ENCODE results near the gene NTF3.

Gene NTF3

GRCh38 chr12:5533368-5533767 lies 101.5 kb downstream of the NTF3 start:
- H3K27ac ChIP-seq (ENCODE audit: extremely low read depth, low read depth, low read length) = no peak overlapping the region
- no peaks in the 10 kb centered on the region for H3K36me3 ChIP-seq (ENCODE audit: control insufficient read depth in 2 of 2, insufficient read depth in 1 of 2, low read length in 2 of 2)
- ChIA-PET POLR2A (no interaction called here), CTCF (no interaction called here)
- no peaks in the 10 kb centered on the region for H3K4me1 ChIP-seq (ENCODE audit: control insufficient read depth, insufficient read depth, low read length)
- no peaks in the 10 kb centered on the region for H3K9me3 ChIP-seq (ENCODE audit: control insufficient read depth, insufficient read depth, low read depth, low read length)
- TF ChIP-seq, protein P1, sequence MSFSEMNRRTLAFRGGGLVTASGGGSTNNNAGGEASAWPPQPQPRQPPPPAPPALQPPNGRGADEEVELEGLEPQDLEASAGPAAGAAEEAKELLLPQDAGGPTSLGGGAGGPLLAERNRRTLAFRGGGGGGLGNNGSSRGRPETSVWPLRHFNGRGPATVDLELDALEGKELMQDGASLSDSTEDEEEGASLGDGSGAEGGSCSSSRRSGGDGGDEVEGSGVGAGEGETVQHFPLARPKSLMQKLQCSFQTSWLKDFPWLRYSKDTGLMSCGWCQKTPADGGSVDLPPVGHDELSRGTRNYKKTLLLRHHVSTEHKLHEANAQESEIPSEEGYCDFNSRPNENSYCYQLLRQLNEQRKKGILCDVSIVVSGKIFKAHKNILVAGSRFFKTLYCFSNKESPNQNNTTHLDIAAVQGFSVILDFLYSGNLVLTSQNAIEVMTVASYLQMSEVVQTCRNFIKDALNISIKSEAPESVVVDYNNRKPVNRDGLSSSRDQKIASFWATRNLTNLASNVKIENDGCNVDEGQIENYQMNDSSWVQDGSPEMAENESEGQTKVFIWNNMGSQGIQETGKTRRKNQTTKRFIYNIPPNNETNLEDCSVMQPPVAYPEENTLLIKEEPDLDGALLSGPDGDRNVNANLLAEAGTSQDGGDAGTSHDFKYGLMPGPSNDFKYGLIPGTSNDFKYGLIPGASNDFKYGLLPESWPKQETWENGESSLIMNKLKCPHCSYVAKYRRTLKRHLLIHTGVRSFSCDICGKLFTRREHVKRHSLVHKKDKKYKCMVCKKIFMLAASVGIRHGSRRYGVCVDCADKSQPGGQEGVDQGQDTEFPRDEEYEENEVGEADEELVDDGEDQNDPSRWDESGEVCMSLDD (tag by site-specific recombination; IDR thresholded peaks at IDR 0.05) = no peak
- TF ChIP-seq ZNF311 (tag by site-specific recombination; IDR thresholded peaks at IDR 0.05; ENCODE audit: borderline replicate concordance) = no peak
- TF ChIP-seq, protein P2, sequence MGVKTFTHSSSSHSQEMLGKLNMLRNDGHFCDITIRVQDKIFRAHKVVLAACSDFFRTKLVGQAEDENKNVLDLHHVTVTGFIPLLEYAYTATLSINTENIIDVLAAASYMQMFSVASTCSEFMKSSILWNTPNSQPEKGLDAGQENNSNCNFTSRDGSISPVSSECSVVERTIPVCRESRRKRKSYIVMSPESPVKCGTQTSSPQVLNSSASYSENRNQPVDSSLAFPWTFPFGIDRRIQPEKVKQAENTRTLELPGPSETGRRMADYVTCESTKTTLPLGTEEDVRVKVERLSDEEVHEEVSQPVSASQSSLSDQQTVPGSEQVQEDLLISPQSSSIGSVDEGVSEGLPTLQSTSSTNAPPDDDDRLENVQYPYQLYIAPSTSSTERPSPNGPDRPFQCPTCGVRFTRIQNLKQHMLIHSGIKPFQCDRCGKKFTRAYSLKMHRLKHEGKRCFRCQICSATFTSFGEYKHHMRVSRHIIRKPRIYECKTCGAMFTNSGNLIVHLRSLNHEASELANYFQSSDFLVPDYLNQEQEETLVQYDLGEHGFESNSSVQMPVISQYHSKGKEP (tag by site-specific recombination; IDR thresholded peaks at IDR 0.05) = no peak
- no peak for TF ChIP-seq ZSCAN23 (tag by site-specific recombination; IDR thresholded peaks at IDR 0.05)
- TF ChIP-seq ZNF830 (tag by site-specific recombination; IDR thresholded peaks at IDR 0.05; ENCODE audit: low read depth) = no peak
- no peak for TF ChIP-seq PBX3 (CRISPR knock-in tag; IDR thresholded peaks at IDR 0.05)
- TF ChIP-seq ZNF132 (tag by site-specific recombination; IDR thresholded peaks at IDR 0.05; ENCODE audit: borderline replicate concordance) = no peak
- TF ChIP-seq ZNF324 (tag by site-specific recombination; IDR thresholded peaks at IDR 0.05) = no peak
- no peak for TF ChIP-seq TCF7L2 (IDR thresholded peaks at IDR 0.05; ENCODE audit: borderline replicate concordance, low read depth, low read length)
- TF ChIP-seq ZNF792 (tag by site-specific recombination; IDR thresholded peaks at IDR 0.05) = no peak
- TF ChIP-seq ZNF223 (tag by site-specific recombination; IDR thresholded peaks at IDR 0.05) = no peak
- TF ChIP-seq IKZF3 (tag by site-specific recombination; IDR thresholded peaks at IDR 0.05) = no peak
- no peak for TF ChIP-seq SP2 (tag by site-specific recombination; IDR thresholded peaks at IDR 0.05)
- no peak for TF ChIP-seq ZNF2 (tag by site-specific recombination; IDR thresholded peaks at IDR 0.05)
- TF ChIP-seq HOXD13 (CRISPR knock-in tag; IDR thresholded peaks at IDR 0.05; ENCODE audit: borderline replicate concordance) = no peak
- no peak for TF ChIP-seq ZBTB1 (tag by site-specific recombination; IDR thresholded peaks at IDR 0.05)
- no peak overlapping the region for H3K4me3 ChIP-seq (ENCODE audit: low read depth, low read length)

- Histone ChIP-seq H3K27ac (ENCODE audit: extremely low read depth, low read depth, low read length) (no peak overlapping the region), H3K9me3 (ENCODE audit: control insufficient read depth, insufficient read depth, low read depth, low read length) (no peaks in the 10 kb centered on the region), H3K4me3 (ENCODE audit: low read depth, low read length) (no peak overlapping the region), H3K36me3 (ENCODE audit: control insufficient read depth in 2 of 2, insufficient read depth in 1 of 2, low read length in 2 of 2) (no peaks in the 10 kb centered on the region), H3K4me1 (ENCODE audit: control insufficient read depth, insufficient read depth, low read length) (no peaks in the 10 kb centered on the region)
- POLR2A ChIA-PET = no interaction called here
- CTCF ChIA-PET = no interaction called here
- TF ChIP-seq TSHZ1 (tag by site-specific recombination; IDR thresholded peaks at IDR 0.05; ENCODE audit: borderline replicate concordance) (no peak), ZBTB21 (tag by site-specific recombination; IDR thresholded peaks at IDR 0.05) (no peak), ZNF16 (tag by site-specific recombination; IDR thresholded peaks at IDR 0.05; ENCODE audit: low read depth) (no peak), ZNF18 (tag by site-specific recombination; IDR thresholded peaks at IDR 0.05) (no peak), ZNF138 (tag by site-specific recombination; IDR thresholded peaks at IDR 0.05; ENCODE audit: borderline replicate concordance) (no peak), OSR2 (tag by site-specific recombination; IDR thresholded peaks at IDR 0.05) (no peak), ZNF274 (IDR thresholded peaks at IDR 0.05; ENCODE audit: low read length) (no peak), ZNF274 (tag by site-specific recombination; IDR thresholded peaks at IDR 0.05; ENCODE audit: borderline replicate concordance) (no peak)
These were observed 102.7 kb downstream of the NTF3 start for GRCh38 chr12:5534426-5535199.
